HUDEP-2 (cell line): ENCODE results near the gene NEU4.

Source experiments
- DNase-seq, 76 experiments: peaks; one replicate each; lab custom pipeline; 2025; ENCODE audit not compliant: unreplicated experiment in 76 of 76; lab: John Stamatoyannopoulos, UW

Gene NEU4

DNA sequence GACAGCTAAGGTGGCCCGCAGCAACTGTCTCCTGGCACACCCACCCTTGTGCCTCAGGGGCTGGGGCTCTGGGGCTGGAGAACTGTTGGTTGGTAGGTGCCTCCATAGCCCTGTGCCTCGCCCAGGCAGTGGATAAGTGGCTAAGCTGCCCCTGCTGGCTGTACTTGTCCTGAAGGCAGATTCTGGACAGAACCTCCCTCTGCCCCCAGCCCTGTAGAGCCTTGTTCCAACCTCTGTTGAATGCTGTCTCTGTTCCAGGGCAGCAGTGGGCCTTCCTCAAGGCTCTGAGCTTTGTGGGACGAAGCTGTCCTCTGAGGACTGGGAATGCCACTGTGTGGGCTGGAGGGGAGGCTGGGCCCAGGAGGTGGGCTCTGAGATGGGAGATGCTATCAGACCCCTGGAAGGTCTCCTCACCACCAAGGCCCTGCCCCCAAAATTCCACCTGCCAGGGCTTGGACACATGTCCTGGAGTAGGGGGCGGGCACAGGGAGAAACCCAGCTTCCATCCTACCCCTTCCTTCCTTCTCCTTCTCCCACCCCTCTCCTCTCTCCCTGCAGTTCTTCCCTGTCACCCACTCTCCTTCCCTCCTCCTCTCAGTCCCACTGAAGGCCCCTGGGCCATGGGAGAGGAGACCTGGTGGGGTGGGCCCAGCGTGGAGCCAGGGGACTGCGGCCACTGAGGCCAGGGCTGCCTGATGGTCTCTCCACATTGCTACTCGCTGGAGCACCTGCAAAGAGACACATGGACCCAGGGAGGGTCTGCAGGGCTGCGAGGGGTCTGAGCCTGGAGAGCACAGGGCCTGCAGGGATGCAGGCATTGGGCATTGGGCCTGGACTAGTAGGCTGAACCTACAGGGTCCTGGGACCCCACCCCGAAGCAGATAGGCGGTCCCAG, 51.4 kb downstream of the NEU4 start:
- DNase-seq: no peak

DNA sequence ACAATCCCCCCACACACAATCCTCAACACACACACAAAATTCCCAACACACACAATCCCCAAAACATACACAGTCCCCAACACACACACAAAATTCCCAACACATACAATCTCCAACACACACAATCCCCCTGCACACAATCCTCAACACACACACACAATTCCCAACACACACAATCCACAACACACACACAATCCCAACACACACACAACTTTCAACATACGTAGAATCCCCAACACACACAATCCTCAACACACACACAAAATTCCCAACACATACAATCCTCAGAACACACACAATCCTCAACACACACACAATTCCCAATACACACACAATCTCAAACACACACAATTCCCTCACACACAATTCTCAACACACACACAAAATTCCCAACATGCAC, 52.3 kb downstream of the NEU4 start:
- DNase-seq: no peak

DNA sequence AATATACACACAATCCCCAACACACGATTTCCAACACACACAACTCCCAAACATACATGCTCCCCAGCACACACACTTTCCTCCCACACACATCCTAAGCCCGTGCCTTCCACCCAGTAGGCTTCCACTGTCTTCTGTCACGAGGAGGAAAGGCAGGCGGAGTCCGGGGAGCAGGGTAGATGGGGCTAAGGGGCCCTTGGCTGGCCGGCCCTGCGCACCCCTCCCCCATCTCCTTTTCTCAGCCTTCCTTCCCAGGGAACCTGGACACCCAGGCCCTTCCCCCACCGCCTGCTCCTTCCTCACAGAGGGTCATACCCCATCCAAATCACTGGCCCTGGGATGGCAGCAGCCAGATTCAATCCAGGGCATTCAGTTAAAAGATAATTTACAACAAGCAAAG, 53.1 kb downstream of the NEU4 start:
- no peak for DNase-seq

GRCh38 chr2:241862775-241863535, 54.0 kb downstream of the NEU4 start:
- no peak for DNase-seq

DNA sequence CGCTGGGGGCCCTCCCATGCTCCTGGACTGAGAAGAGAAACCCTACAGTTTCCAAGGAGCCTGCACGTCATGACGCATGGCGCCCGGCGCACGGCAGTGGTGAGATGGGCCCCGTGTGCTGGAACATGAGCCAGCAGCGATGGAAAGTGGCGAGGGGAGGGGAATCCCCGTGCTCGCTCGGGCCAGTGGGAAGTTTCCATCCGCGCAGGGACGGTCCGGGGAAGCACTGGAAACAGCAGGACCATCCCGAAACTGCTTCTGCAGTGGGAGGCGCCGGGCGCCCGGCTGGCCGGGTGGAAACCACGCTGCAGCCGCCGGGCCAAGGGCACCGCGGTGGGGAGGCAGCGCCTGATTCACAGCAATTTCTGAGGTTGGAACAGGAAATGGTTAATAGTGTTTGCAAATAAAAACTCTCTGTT, 54.6 kb downstream of the NEU4 start:
- no peak for DNase-seq

- no peak for DNase-seq
Measured at GRCh38 chr2:241864168-241864849, 55.3 kb downstream of the NEU4 start.

GRCh38 chr2:241864850-241865213, 55.8 kb downstream of the NEU4 start:
- no peak for DNase-seq

DNA sequence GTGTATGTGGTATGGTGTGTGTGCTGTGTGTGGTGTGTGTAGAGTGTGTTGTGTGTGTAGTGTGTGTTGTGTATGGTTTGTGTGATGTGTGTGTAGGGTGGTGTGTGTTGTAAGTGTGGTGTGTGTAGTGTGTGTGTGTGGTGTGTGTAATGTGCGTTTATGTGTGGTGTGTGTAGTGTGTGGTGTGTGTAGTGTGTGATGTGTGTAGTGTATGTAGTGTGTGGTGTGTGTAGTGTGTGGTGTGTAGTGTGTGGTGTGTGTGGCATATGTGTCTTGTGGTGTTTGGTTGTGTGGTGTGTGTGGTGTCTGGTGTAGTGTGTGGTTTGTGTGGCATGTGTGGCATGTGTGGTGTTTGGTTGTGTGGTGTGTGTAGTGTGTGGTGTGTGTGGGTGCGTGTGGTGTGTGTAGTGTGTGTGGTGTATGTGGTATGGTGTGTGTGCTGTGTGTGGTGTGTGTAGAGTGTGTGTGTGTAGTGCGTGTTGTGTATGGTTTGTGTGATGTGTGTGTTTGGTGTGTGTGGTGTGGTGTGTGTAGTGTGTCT, 56.5 kb downstream of the NEU4 start:
- DNase-seq: no peak

DNA sequence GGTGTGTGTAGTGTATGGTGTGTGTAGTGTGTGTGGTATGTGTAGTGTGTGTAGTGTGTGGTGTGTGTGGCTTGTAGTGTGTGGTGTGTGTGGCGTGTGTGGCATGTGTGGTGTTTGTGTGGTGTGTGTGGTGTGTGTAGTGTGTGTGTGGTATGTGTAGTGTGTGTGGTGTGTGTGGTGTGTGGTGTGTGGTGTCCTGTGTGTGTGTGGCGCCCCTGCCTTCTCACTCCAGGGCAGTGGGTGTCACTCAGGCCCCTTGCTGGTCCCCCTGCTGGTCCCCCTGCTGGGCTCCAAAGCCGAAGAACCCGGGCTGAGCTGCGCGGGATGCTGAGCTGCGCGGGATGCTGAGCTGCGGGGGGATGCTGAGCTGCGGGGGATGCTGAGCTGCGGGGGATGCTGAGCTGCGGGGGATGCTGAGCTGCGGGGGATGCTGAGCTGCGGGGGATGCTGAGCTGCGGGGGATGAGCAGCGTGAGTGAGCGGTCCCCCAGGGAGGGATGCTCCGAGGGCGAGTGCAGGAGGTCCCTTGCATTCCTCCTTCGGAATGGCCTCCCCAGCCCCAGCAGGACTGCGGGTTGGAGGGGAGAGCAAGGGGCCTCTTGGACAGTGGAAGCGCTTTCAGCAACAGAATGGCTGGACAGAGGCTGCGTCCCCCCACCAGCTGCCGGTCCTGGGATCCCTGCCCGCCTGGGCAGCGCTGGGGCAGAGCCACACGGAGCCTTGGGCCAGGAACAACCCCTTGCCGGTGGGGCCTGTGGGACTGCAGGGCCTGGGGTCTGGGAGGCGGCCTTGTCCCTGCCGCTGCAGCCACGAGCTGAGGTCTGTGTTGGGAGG, 57.2 kb downstream of the NEU4 start:
- DNase-seq: no peak
